HTR-8/SVneo (cell line): Measurements from ENCODE around the gene ARHGEF38.

Source experiments
- DNase-seq: peaks from one replicate; pipeline ENCODE4 v3.0.0; 2011; ENCODE audit warnings: low spot score, mixed read lengths; ENCODE audit not compliant: insufficient read length
- FAIRE-seq: peaks from 2 replicates; lab custom pipeline; 2011; peaks lifted over from hg19 to GRCh38; lab: Jason Lieb, UNC

Gene ARHGEF38

GRCh38 chr4:105556206-105556605, 3.8 kb downstream of the ARHGEF38 start:
- FAIRE-seq (no peak), DNase-seq (no peak)

GRCh38 chr4:105558277-105558676, 5.9 kb downstream of the ARHGEF38 start:
- FAIRE-seq = no peak
- DNase-seq = no peak

GRCh38 chr4:105560421-105560848, 8.0 kb downstream of the ARHGEF38 start:
- FAIRE-seq (no peak), DNase-seq (no peak)

- FAIRE-seq = no peak
These were observed 10.9 kb downstream of the ARHGEF38 start for GRCh38 chr4:105563352-105563751.

GRCh38 chr4:105568584-105568983, 16.2 kb downstream of the ARHGEF38 start:
- no peak for FAIRE-seq
- DNase-seq = no peak

More at GRCh38 chr4:105563352-105563751, 10.9 kb downstream of the ARHGEF38 start:
- no peak for DNase-seq

GRCh38 chr4:105569057-105569865, 16.8 kb downstream of the ARHGEF38 start:
- no peak for DNase-seq
- FAIRE-seq = no peak

GRCh38 chr4:105569866-105570236, 17.4 kb downstream of the ARHGEF38 start:
- no peak for FAIRE-seq
- DNase-seq = no peak

GRCh38 chr4:105572296-105572695, 19.9 kb downstream of the ARHGEF38 start:
- no peak for DNase-seq
- FAIRE-seq = no peak

- DNase-seq (no peak), FAIRE-seq (no peak)
These were observed 34.4 kb downstream of the ARHGEF38 start for GRCh38 chr4:105586638-105587328.

- DNase-seq (no peak), FAIRE-seq (no peak)
These were observed 35.4 kb downstream of the ARHGEF38 start for GRCh38 chr4:105587841-105588240.

- DNase-seq (no peak), FAIRE-seq (no peak)
These were observed 35.8 kb downstream of the ARHGEF38 start for GRCh38 chr4:105588252-105588651.

- DNase-seq (no peak), FAIRE-seq (no peak)
These were observed 39.2 kb downstream of the ARHGEF38 start for GRCh38 chr4:105591573-105591972.

- FAIRE-seq = no peak
- no peak for DNase-seq
These were observed 41.9 kb downstream of the ARHGEF38 start for GRCh38 chr4:105594099-105595010.

- no peak for DNase-seq
- FAIRE-seq = no peak
These were observed 44.3 kb downstream of the ARHGEF38 start for GRCh38 chr4:105596684-105597083.

GRCh38 chr4:105598052-105598451, 45.6 kb downstream of the ARHGEF38 start:
- DNase-seq (no peak), FAIRE-seq (no peak)

GRCh38 chr4:105598787-105599186, 46.4 kb downstream of the ARHGEF38 start:
- FAIRE-seq (no peak), DNase-seq (no peak)

- DNase-seq (no peak), FAIRE-seq (no peak)
These were observed 47.1 kb downstream of the ARHGEF38 start for GRCh38 chr4:105599482-105599881.

- FAIRE-seq (no peak), DNase-seq (no peak)
These were observed 47.7 kb downstream of the ARHGEF38 start for GRCh38 chr4:105599932-105600655.

GRCh38 chr4:105600951-105601350, 48.5 kb downstream of the ARHGEF38 start:
- DNase-seq (no peak), FAIRE-seq (no peak)

- FAIRE-seq = no peak
- no peak for DNase-seq
These were observed 49.0 kb downstream of the ARHGEF38 start for GRCh38 chr4:105601406-105601805.
